Endometrial microvascular endothelial cells (primary cell): ENCODE results near the gene EBF4. TPM values are rescaled to one million over a fixed set of nuclear protein-coding genes. Genes with fewer than 3 reads are reported as not detected.

Experiments
- in situ Hi-C: cut with HindIII; loops from 2 replicates; pipeline ENCODE4 v1.10.0; 2017; ENCODE audit warnings: low sequenced_read_pairs, low pct_unique_long_range_greater_than_20kb; ENCODE audit errors: inconsistent ontology term
- total RNA-seq: library from RNA; depleted of rRNA; stranded (reverse); fragments of >200 nt; gene quantifications from one replicate; pipeline ENCODE4 v1.2.3, GENCODE V29; 2015; ENCODE audit errors: inconsistent ontology term

EBF4 gene
- total RNA-seq, 1 donor from 2014 or later: 0.37 TPM

DNA sequence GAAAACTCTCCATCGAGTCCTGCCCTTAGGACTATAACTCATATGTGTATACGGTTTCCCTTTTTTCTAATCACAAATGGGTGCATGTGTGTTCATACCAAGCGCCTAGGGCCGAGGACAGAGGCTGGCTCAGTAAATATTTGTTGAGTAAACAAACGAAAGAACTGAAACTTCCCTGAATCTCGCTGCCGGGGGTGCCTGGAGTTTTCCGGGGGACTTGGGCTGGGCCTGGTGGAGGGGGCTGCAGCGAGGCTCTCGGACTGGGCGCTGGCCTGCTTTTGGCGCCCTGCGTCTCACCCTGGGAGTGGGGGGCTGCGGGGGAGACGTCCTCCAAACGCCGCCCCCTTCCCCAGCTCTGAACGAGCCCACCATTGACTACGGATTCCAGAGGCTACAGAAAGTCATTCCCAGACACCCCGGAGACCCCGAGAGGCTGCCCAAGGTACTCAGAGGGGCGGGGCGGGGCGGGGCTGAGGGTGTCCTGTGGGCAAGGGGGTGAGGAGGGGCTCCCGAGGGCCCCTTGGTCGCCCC, 58.8 kb downstream of the EBF4 start:
- in situ Hi-C loops: no loop called here

DNA sequence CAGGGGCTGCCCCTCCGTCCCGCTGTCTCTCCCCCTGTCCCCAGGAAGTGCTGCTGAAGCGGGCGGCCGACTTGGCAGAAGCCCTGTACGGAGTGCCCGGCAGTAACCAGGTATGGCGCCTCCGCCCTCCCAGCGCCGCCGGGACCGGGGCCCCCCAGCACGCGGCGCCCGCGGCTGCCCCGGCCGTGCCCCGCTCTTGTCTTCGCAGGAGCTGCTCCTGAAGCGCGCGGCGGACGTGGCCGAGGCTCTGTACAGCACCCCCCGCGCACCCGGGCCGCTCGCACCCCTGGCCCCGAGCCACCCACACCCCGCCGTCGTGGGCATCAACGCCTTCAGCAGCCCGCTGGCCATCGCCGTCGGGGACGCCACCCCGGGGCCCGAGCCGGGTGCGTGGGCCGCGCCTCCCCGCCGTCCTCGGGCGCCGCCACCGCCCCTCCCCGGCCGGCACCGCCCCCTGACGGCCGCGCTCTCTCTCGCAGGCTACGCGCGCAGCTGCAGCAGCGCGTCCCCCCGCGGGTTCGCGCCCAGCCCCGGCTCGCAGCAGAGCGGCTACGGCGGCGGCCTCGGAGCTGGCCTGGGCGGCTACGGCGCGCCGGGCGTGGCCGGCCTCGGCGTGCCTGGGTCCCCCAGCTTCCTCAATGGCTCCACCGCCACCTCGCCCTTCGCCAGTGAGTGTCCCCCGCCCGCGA, 59.4 kb downstream of the EBF4 start:
- in situ Hi-C loops: no loop called here

- in situ Hi-C loops: no loop called here
Measured at GRCh38 chr20:2752567-2753460, 60.2 kb downstream of the EBF4 start.

DNA sequence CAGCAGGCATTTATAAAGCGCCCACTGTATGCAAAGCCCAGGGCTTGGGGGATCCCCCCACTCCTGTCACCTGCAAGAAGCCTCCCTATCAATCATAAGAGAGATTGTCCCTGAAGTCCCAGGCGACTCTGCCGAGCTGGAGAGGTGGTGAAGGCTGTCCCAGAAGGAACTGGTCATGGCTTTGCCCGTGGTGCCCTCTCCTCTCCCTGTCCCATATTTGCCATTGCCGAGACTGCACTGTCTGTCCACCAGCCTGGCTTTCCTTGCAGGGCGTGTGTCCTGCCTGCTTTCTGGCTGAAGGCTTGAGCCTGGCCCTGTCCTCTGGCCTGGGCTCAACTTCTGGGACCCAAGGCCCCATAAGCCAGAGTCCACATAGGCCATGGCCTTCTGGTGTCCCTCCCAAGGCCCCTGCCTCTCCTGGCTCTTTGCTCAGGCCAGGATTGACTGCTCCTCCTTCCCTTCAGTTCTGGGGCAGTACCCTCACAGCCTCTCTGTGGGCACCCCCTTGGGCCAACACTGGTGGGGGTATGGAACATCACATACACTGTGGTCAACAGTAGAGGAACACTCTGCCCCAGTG, 61.0 kb downstream of the EBF4 start:
- in situ Hi-C loops: no loop called here

GRCh38 chr20:2754424-2754823, 61.8 kb downstream of the EBF4 start:
- in situ Hi-C loops: no loop called here

- in situ Hi-C loops: no loop called here
Measured at GRCh38 chr20:2755451-2756055, 63.0 kb downstream of the EBF4 start.

GRCh38 chr20:2756056-2756611, 63.6 kb downstream of the EBF4 start:
- in situ Hi-C loops: no loop called here

DNA sequence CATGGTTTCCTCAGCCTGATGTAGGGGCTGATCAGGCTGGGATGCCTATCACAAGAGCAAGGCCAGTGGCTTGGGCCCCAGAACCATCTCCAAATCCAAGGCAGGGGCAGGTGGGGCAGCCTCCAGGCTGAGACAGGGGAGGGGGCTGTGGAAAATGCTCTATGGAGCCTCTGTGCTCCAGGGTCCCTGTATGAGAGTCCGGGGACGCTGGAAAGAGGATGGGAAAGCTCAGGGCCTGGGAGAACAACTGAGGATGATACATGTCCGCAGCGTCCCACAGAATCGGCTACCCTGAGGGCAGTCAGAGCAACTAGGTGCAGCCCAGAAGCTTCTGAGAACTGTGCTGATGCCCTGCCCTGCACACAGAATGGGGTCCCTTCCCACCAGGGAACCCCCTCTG, 64.4 kb downstream of the EBF4 start:
- in situ Hi-C loops: no loop called here

- in situ Hi-C loops: no loop called here
Measured at GRCh38 chr20:2757969-2758368, 65.4 kb downstream of the EBF4 start.

DNA sequence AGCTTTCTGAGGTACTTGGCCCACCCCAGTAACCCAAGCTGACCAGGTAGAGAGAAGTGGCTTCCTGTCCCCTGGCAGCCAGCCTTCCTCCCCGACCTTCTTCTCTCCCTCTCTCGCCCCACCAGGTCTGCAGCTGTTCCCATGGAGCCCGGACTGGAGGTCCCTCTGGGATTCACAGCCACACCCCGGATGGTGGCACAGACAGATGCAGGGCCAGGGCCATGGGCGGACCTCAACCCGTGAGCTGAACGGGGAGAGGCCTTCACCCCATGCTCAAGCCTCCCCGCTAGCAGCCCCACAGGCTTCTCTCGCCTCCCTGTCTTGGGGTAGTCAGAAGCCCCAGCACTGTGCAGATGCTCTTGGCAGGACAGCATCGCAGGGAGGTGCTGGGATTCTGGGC, 66.6 kb downstream of the EBF4 start:
- in situ Hi-C loops: no loop called here

- in situ Hi-C loops: no loop called here
Measured at GRCh38 chr20:2759603-2760296, 67.2 kb downstream of the EBF4 start.

GRCh38 chr20:2760297-2760951, 67.8 kb downstream of the EBF4 start:
- in situ Hi-C loops: no loop called here

DNA sequence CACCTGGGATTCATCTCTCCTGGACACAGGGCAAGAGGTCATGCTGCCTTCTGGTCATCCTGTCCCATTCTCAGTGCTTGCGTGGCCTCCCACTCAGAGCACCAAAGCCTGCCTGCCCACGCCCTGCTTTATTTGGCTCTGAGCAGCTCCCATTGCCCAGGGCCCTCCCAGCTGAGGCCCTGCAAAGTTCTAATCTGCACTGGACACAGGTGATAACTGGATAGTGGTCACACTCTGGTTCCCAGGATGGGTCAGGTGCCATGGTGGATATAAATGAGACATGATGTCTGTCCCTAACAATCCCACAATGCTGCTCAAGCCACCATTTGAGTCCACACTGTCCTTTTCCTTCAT, 68.3 kb downstream of the EBF4 start:
- in situ Hi-C loops: no loop called here

GRCh38 chr20:2761885-2762284, 69.3 kb downstream of the EBF4 start:
- in situ Hi-C loops: no loop called here

DNA sequence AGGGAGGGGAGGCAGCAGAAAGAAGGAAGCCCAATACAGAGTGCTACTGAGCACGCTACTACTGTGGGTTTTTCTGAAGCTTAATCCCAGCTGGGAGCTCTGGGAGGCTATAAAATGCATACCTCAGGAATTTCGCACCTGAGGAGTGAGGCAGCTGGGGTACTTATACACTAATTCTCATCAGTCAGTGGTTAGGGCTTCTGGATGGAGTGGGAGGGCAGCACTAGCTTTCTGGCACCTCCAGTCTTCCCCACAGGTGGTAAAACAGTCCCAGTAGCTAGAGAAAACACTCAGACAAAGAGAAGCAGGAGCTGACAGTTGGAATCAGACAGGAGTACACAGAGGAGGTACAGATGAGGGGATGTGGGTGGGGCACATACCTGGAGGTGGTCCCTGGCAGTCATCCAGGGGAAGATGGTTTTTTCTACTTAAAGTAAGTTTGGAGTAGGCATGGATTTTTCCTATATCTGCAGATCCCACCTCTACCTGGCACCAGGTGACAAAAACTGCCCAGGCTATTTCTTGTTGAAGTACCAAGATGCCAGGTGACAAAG, 70.1 kb downstream of the EBF4 start:
- in situ Hi-C loops: no loop called here

GRCh38 chr20:2763186-2763585, 70.6 kb downstream of the EBF4 start:
- in situ Hi-C loops: no loop called here

DNA sequence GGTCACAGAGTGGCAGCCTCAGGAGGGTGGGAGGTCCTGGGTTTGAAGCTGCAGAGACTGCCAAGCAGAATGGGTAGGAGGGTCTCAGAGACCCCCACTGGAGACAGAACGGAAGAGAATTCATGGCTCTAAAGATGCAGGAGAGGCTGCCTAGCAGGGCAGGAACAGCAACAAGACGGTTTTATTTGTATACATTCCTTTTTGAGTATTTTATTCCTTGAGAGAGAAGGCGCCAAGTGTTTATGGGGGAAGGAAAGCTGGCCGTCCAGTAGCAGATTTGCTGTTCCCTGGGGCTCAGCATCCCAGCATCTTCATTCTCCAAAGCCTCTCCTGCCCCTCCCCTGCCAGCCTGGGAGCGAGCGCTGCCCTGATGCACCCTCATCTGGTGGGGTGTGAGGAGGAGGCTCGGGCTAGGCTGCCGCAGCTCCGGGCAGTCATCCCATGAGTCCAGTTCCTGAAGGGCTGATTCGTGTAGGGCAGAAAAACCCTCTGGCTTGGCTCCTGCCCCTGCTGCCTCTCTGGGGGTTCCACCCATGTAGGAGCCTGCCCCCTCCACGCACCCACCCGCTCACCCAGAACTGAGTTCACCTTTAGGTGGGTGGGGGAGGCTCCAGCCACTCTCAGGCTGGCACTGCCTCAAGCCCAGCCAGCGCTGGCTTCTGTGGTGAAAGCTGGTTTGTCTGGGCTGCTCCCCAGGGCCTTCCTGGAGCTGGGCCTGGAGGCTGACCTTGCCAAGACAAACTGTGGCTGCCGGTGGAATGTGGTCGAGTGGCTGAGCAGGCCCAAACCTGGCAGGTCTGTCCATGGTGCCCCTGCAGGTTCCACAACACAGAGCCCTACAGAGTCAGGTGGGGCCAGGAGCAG, 75.4 kb downstream of the EBF4 start:
- in situ Hi-C loops: no loop called here
